Stimulated activated CD4-positive, alpha-beta T cell treated with anti-CD3 and anti-CD28 coated beads, Interleukin-12 subunit alpha, Interleukin-12 subunit beta, amount 100 ng/mL, for 48 hours (primary cell): ENCODE data around the gene TENM3.
"Not testable (repeated sequence)": the region's sequence is repeated elsewhere in the genome, so short reads cannot be mapped to it uniquely, and the experiment has no call there.

ENCODE experiments used
- DNase-seq, 3 donors: peaks; one replicate each; pipeline ENCODE4 v3.0.0-alpha.2; 2020; ENCODE audit warnings: low read depth in 2 of 3, low spot score in 1 of 3

The TENM3 gene

GRCh38 chr4:182805750-182806149 is 562.5 kb downstream of the TENM3 start:
- DNase-seq = no peak

GRCh38 chr4:182806259-182807252 is 563.4 kb downstream of the TENM3 start:
- peak; percentile 45 to 61 (median 50) for DNase-seq

- DNase-seq = no peak
Measured at GRCh38 chr4:182807346-182807745, 564.1 kb downstream of the TENM3 start.

GRCh38 chr4:182807767-182808548 is 564.8 kb downstream of the TENM3 start:
- no peak for DNase-seq

- peak; percentile 44 to 54 (median 47) for DNase-seq
Measured at GRCh38 chr4:182808673-182809416, 565.6 kb downstream of the TENM3 start.

GRCh38 chr4:182809417-182810102 is 566.4 kb downstream of the TENM3 start:
- DNase-seq = peak in 2 of 3 donors; percentile 14 to 15

GRCh38 chr4:182810103-182810615 is 567.0 kb downstream of the TENM3 start:
- DNase-seq = no peak

GRCh38 chr4:182812916-182813315 is 569.7 kb downstream of the TENM3 start:
- no peak for DNase-seq

GRCh38 chr4:182814065-182814464 is 570.9 kb downstream of the TENM3 start:
- not testable (repeated sequence) for DNase-seq

GRCh38 chr4:182818926-182819730 is 575.9 kb downstream of the TENM3 start:
- no peak for DNase-seq

- DNase-seq = no peak
Measured at GRCh38 chr4:182819751-182820150, 576.5 kb downstream of the TENM3 start.

GRCh38 chr4:182822554-182822953 is 579.4 kb downstream of the TENM3 start:
- DNase-seq = no peak

- DNase-seq = no peak
Measured at GRCh38 chr4:182823576-182823975, 580.4 kb downstream of the TENM3 start.

- DNase-seq = no peak
Measured at GRCh38 chr4:182825003-182825402, 581.8 kb downstream of the TENM3 start.

- DNase-seq = no peak
Measured at GRCh38 chr4:182825786-182826185, 582.6 kb downstream of the TENM3 start.

GRCh38 chr4:182826391-182826790 is 583.2 kb downstream of the TENM3 start:
- DNase-seq = no peak

GRCh38 chr4:182827166-182827565 is 584.0 kb downstream of the TENM3 start:
- DNase-seq = no peak

- DNase-seq = no peak
Measured at GRCh38 chr4:182827954-182828353, 584.8 kb downstream of the TENM3 start.

- DNase-seq = no peak
Measured at GRCh38 chr4:182828360-182829025, 585.3 kb downstream of the TENM3 start.
